Heart right ventricle (tissue), 16 donors: ENCODE data around the gene SPSB3. TPM values are rescaled to one million over a fixed set of nuclear protein-coding genes. Genes with fewer than 3 reads are reported as not detected.

ENCODE experiments used
- ATAC-seq, 8 donors: fragments of 200-7000 bp; cut with Tn5 transposase; one replicate each; pipeline ENCODE4 v1.9.1; 2020; ENCODE audit warnings: mild to moderate bottlenecking in 8 of 8, moderate library complexity in 8 of 8, moderate number of reproducible peaks in 1 of 8
- DNase-seq, 2 donors: peaks; one replicate each; pipeline ENCODE4 v3.0.0-alpha.2; 2020
- H3K27ac ChIP-seq, 10 donors: fragments of 200-600 bp; sonication (generic) in 2 of 10; one replicate each; pipeline versions ENCODE4 v1.5.0 to v1.8.0; 2020 to 2022; ENCODE audit warnings: mild to moderate bottlenecking in 3 of 10
- H3K27me3 ChIP-seq, 7 donors: fragments of 200-600 bp; one replicate each; pipeline ENCODE4 v1.8.0; 2021 to 2022; ENCODE audit warnings: mild to moderate bottlenecking in 2 of 7
- H3K36me3 ChIP-seq, 9 donors: fragments of 200-600 bp; sonication (generic) in 1 of 9; one replicate each; pipeline versions ENCODE4 v1.5.0 to v1.8.0; 2020 to 2022; ENCODE audit warnings: mild to moderate bottlenecking in 2 of 9
- H3K4me1 ChIP-seq, 9 donors: fragments of 200-600 bp; sonication (generic) in 1 of 9; one replicate each; pipeline versions ENCODE4 v1.5.0 to v1.8.0; 2020 to 2022; ENCODE audit warnings: mild to moderate bottlenecking in 4 of 9
- H3K4me3 ChIP-seq, 10 donors: fragments of 200-600 bp; sonication (generic) in 2 of 10; one replicate each; pipeline versions ENCODE4 v1.5.0 to v1.8.0; 2020 to 2022; ENCODE audit warnings: mild to moderate bottlenecking in 7 of 10, moderate library complexity in 2 of 10
- H3K9me3 ChIP-seq, 11 donors: fragments of 200-600 bp in 10 of 11; sonication (generic) in 2 of 11; one replicate each; pipeline versions ENCODE4 v1.5.0 to v1.8.0; 2013 to 2022; ENCODE audit warnings: mild to moderate bottlenecking in 2 of 11, control low read depth in 1 of 11, moderate library complexity in 1 of 11
- whole genome bisulfite sequencing, 2 donors: extraction: QIAGEN DNeasy Blood & Tissue Kit; methylation state at CpG; one replicate each; pipeline ENCODE4 v1.1.7; 2013; ENCODE audit warnings: inconsistent platforms in 1 of 2; 5-methylcytosine and 5-hydroxymethylcytosine counted together
- intact Hi-C, 10 donors: fragments of 100-400 bp; cut with DNase I; formaldehyde crosslinking; loops; one replicate each; pipeline versions ENCODE4 v1.11.1 to v1.14.2; 2022
- polyA plus RNA-seq, 2 donors: library from polyadenylated mRNA; stranded (reverse); fragments of 200-250 nt; gene quantifications; one replicate each; pipeline ENCODE4 v1.2.3, GENCODE V29; 2013
- total RNA-seq, 10 donors: library from RNA; stranded (reverse); fragmentation: NEBNext Ultra II Directional in 3 of 10; extraction: Animal tissue kit (Norgen Biotek cat#: 25700) in 3 of 10; gene quantifications; one replicate each; pipeline versions ENCODE4 v1.2.1 to v1.2.4, GENCODE V29; 2021 to 2023
- TF ChIP-seq, protein P1 (sequence below), 9 donors: fragments of 200-600 bp; sonication (generic) in 2 of 9; IDR thresholded peaks; one replicate each; pipeline versions ENCODE4 v1.5.0 to v1.8.0; 2021 to 2022; ENCODE audit warnings: antibody characterized with exemption in 9 of 9, mild to moderate bottlenecking in 5 of 9, moderate library complexity in 1 of 9
- donor health status: Arrhythmogenic right ventricular cardiomyopathy.
- donor health status: ischemic (EF 13 %, LVEDD 7.1; RV severe dilation, severe dysfunction).
- donor health status: healthy with polysubstance abuse.
- donor health status: DM: no; HTN: yes; CAD: no.
- donor health status: DM: no; HTN: no; CAD: no.
- donor health status: ischemic (EF 25% LVEDD 6.9; RV normal size, moderate dysfunction).
- donor health status: ischemic (EF 25% LVEDD 5.7; RV mildly dilated, moderate dysfunction).
- donor health status: healthy.
- donor health status: DM: yes; HTN: yes; CAD: no.
- donor health status: Ischemic cardiomyopathy.
- donor health status: ischemic (EF 35%, LVEDD 5.7; RV mildly dilated, moderate dysfunction).
- donor health status: nonischemic (EF 11% LVEDD 7.7; RV severe dilation, severe dysfunction).
- donor health status: DM: yes; HTN: yes; CAD: no.
- donor health status: PGD.
- donor health status: ischemic (EF 29% LVEDD 5.4; RV normal size, mild dysfunction).
- donor health status: nonischemic (EF 23%, LVEDD 6.1; RV moderate dilation, normal function).

Gene SPSB3
- total and polyA plus RNA-seq, 12 donors, result 25.1 to 97.7 (median 27.2) TPM

DNA sequence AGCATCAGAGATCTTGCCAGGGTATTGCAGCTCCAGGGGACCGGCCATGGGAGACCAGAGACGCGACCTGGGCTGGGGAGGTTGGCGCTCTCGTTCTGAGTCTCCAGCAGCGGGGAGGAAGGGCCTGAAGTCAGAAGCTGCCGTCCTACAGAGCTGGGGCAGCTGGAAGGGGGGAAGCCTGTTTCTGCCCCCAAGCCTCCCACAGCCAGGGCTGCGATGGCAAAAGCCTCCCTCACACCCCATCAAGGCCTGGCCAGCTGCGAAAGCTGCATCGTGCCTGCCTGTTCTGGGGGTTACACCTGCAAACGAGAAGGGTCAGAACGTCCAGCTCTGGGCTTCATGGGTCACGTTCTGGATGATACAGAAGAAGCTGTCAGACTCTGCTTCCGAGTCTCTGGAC is 50.3 kb downstream of the SPSB3 start:
- intact Hi-C loops, result loop anchor here in 1 of 10 donors (10.0 kb wide), 1 partner anchor 63 kb away; the partner anchor contains the start of gene IGFALS
- no peak for DNase-seq
- H3K4me1 ChIP-seq, result peaks cover 0 to 10% (median 0%) of the 10 kb centered on the region in 9 donors
- H3K9me3 ChIP-seq, result no peaks in the 10 kb centered on the region
- H3K27me3 ChIP-seq, result no peaks in the 10 kb centered on the region
- peak overlapping the region in 1 of 10 donors; percentile 26 for H3K27ac ChIP-seq
- TF ChIP-seq, protein P1, sequence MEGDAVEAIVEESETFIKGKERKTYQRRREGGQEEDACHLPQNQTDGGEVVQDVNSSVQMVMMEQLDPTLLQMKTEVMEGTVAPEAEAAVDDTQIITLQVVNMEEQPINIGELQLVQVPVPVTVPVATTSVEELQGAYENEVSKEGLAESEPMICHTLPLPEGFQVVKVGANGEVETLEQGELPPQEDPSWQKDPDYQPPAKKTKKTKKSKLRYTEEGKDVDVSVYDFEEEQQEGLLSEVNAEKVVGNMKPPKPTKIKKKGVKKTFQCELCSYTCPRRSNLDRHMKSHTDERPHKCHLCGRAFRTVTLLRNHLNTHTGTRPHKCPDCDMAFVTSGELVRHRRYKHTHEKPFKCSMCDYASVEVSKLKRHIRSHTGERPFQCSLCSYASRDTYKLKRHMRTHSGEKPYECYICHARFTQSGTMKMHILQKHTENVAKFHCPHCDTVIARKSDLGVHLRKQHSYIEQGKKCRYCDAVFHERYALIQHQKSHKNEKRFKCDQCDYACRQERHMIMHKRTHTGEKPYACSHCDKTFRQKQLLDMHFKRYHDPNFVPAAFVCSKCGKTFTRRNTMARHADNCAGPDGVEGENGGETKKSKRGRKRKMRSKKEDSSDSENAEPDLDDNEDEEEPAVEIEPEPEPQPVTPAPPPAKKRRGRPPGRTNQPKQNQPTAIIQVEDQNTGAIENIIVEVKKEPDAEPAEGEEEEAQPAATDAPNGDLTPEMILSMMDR (IDR thresholded peaks at IDR 0.05), result no peak
- 87% methylated on average over 14 of the region's 14 CpGs for WGBS, 2 donors
- no peak for ATAC-seq
- H3K4me3 ChIP-seq, result no peak overlapping the region
- H3K36me3 ChIP-seq, result peaks cover 0 to 79% (median 32%) of the 10 kb centered on the region in 9 donors

- ATAC-seq (no peak), DNase-seq (no peak)
- H3K27me3 ChIP-seq, result no peaks in the 10 kb centered on the region
- peaks cover 0 to 10% (median 0%) of the 10 kb centered on the region in 9 donors for H3K4me1 ChIP-seq
- WGBS, 2 donors, result 71 to 75% methylated on average over 7 of the region's 7 CpGs
- peak overlapping the region in 1 of 10 donors; percentile 26 for H3K27ac ChIP-seq
- H3K36me3 ChIP-seq, result peaks cover 0 to 81% (median 33%) of the 10 kb centered on the region in 9 donors
- intact Hi-C loops, result loop anchor here in 1 of 10 donors (10.0 kb wide), 1 partner anchor 63 kb away; the partner anchor contains the start of gene IGFALS
- no peak overlapping the region for H3K4me3 ChIP-seq
- H3K9me3 ChIP-seq, result no peaks in the 10 kb centered on the region
- TF ChIP-seq, protein P1 (IDR thresholded peaks at IDR 0.05), result no peak
These were observed 50.8 kb downstream of the SPSB3 start for GRCh38 chr16:1731603-1732002.

DNA sequence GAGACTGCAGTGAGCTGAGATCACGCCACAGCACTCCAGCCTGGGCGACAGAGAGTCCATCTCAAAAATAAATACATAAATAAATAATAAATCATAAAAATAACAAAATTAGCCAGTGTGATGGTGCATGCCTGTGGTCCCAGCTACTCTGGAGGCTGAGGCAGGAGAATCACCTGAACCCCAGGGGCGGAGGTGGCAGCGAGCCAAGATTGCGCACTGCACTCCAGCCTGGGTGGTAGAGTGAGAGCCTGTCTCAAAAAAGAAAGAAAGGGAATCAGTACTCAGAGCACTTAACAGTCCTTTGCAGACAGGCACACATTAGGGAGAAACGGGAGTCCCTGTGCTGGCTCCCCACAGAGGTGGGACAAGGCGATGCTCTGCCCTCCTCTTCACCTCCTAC is 51.3 kb downstream of the SPSB3 start:
- WGBS, 2 donors, result 95 to 96% methylated on average over 7 of the region's 7 CpGs
- DNase-seq, result no peak
- no peak for ATAC-seq
- TF ChIP-seq, protein P1 (IDR thresholded peaks at IDR 0.05), result no peak
- intact Hi-C loops, result loop anchor here in 1 of 10 donors (10.0 kb wide), 1 partner anchor 64 kb away; the partner anchor contains the start of gene IGFALS
- no peaks in the 10 kb centered on the region for H3K27me3 ChIP-seq
- H3K4me1 ChIP-seq, result peaks cover 0 to 10% (median 0%) of the 10 kb centered on the region in 9 donors
- H3K4me3 ChIP-seq, result no peak overlapping the region
- H3K27ac ChIP-seq, result no peak overlapping the region
- H3K36me3 ChIP-seq, result peaks cover 0 to 87% (median 38%) of the 10 kb centered on the region in 9 donors
- no peaks in the 10 kb centered on the region for H3K9me3 ChIP-seq

GRCh38 chr16:1729445-1729844 is 52.9 kb downstream of the SPSB3 start:
- peaks cover 0 to 95% (median 40%) of the 10 kb centered on the region in 9 donors for H3K36me3 ChIP-seq
- TF ChIP-seq, protein P1 (IDR thresholded peaks at IDR 0.05), result no peak
- ATAC-seq (no peak), DNase-seq (no peak)
- no peak overlapping the region for H3K4me3 ChIP-seq
- 95% methylated on average over 35 of the region's 35 CpGs for WGBS, 2 donors
- H3K9me3 ChIP-seq, result no peaks in the 10 kb centered on the region
- H3K27ac ChIP-seq, result no peak overlapping the region
- intact Hi-C loops, result no loop called here
- H3K4me1 ChIP-seq, result peaks cover 0 to 10% (median 0%) of the 10 kb centered on the region in 9 donors
- H3K27me3 ChIP-seq, result no peaks in the 10 kb centered on the region
